ENCODE measurements around the gene TM4SF20. TPM values are rescaled to one million over a fixed set of nuclear protein-coding genes. Genes with fewer than 3 reads are reported as not detected.

The TM4SF20 gene
- total RNA-seq, 1 experiment from 2014 or later: not detected

- DNase-seq (ENCODE audit: low spot score): no peak
These were observed 58.6 kb downstream of the TM4SF20 start for GRCh38 chr2:227320305-227321094.

- DNase-seq (ENCODE audit: low spot score): no peak
These were observed 61.3 kb downstream of the TM4SF20 start for GRCh38 chr2:227317834-227318233.

- DNase-seq (ENCODE audit: low spot score): no peak
These were observed 65.8 kb downstream of the TM4SF20 start for GRCh38 chr2:227313310-227313709.

GRCh38 chr2:227312579-227312978 lies 66.5 kb downstream of the TM4SF20 start:
- no peak for DNase-seq (ENCODE audit: low spot score)

Other genes starting within 250 kb of the TM4SF20 start
- gene COL4A4, start 215.1 kb downstream of the TM4SF20 start, total RNA-seq (2014; rRNA removed; shearing (Covaris generic)): 0.38 and 0.41 TPM in 2 replicates
- not detected in 2 replicates for gene COL4A3, start 214.7 kb downstream of the TM4SF20 start, total RNA-seq (2014; rRNA removed; shearing (Covaris generic))
- 165 and 192 TPM in 2 replicates for gene MFF, start 54.1 kb downstream of the TM4SF20 start, total RNA-seq (2014; rRNA removed; shearing (Covaris generic))
- not detected in 2 replicates for gene SCYGR1, start 8.6 kb upstream of the TM4SF20 start, total RNA-seq (2014; rRNA removed; shearing (Covaris generic))
- 47.0 and 69.9 TPM in 2 replicates for gene AGFG1, start 92.8 kb upstream of the TM4SF20 start, total RNA-seq (2014; rRNA removed; shearing (Covaris generic))
- not detected in 2 replicates for gene SCYGR2, start 219.6 kb upstream of the TM4SF20 start, total RNA-seq (2014; rRNA removed; shearing (Covaris generic))
- not detected in 2 replicates for gene SCYGR3, start 235.5 kb upstream of the TM4SF20 start, total RNA-seq (2014; rRNA removed; shearing (Covaris generic))
- gene SCYGR4, start 238.2 kb upstream of the TM4SF20 start, total RNA-seq (2014; rRNA removed; shearing (Covaris generic)): not detected in 2 replicates

All from A172 (cell line).